Adipose tissue (tissue), 3 donors: ENCODE measurements around the gene UNC79. TPM values are rescaled to one million over a fixed set of nuclear protein-coding genes. Genes with fewer than 3 reads are reported as not detected.

ENCODE experiments used
- H3K27ac ChIP-seq: one replicate; pipeline ENCODE4 v1.5.1; 2013; ENCODE audit warnings: low read depth, low read length
- WGBS, 3 donors: extraction: QIAGEN DNeasy Blood & Tissue Kit; methylation state at CpG; one replicate each; pipeline ENCODE4 v1.1.7; 2013; 5-methylcytosine and 5-hydroxymethylcytosine counted together
- polyA plus RNA-seq, 3 donors: library from polyadenylated mRNA; stranded (reverse); fragments of 200-250 nt; gene quantifications; one replicate each; pipeline ENCODE4 v1.2.3, GENCODE V29; 2013
- donor health status: healthy with polysubstance abuse.
- donor health status: Bipolar disorder and iron deficiency.
- donor health status: healthy.

The UNC79 gene
- polyA plus RNA-seq, 3 donors: 0.10 to 0.63 (median 0.11) TPM

- 35 to 54% (median 37%) methylated on average over 5 of the region's 5 CpGs for WGBS, 3 donors
- H3K27ac ChIP-seq: no peak overlapping the region
Measured at GRCh38 chr14:93688239-93688666, 257.5 kb downstream of the UNC79 start.

GRCh38 chr14:93688820-93689219 is 258.1 kb downstream of the UNC79 start:
- no peak overlapping the region for H3K27ac ChIP-seq
- WGBS, 3 donors: 40 to 68% (median 43%) methylated on average over 4 of the region's 4 CpGs

GRCh38 chr14:93690146-93690545 is 259.4 kb downstream of the UNC79 start:
- no peak overlapping the region for H3K27ac ChIP-seq
- WGBS, 3 donors: 66 to 79% (median 70%) methylated on average over 6 of the region's 6 CpGs

GRCh38 chr14:93691042-93691780 is 260.5 kb downstream of the UNC79 start:
- 84 to 88% (median 85%) methylated on average over 16 of the region's 16 CpGs for WGBS, 3 donors
- no peak overlapping the region for H3K27ac ChIP-seq

GRCh38 chr14:93693914-93694313 is 263.2 kb downstream of the UNC79 start:
- no peak overlapping the region for H3K27ac ChIP-seq
- 55 to 74% (median 70%) methylated on average over 6 of the region's 6 CpGs for WGBS, 3 donors

GRCh38 chr14:93700928-93701327 is 270.2 kb downstream of the UNC79 start:
- no peak overlapping the region for H3K27ac ChIP-seq

GRCh38 chr14:93701562-93701961 is 270.8 kb downstream of the UNC79 start:
- 80 to 89% (median 88%) methylated on average over 2 of the region's 2 CpGs for WGBS, 3 donors
- no peak overlapping the region for H3K27ac ChIP-seq

GRCh38 chr14:93702946-93703345 is 272.2 kb downstream of the UNC79 start:
- no peak overlapping the region for H3K27ac ChIP-seq
- WGBS, 3 donors: 76 to 87% (median 84%) methylated on average over 6 of the region's 6 CpGs

- H3K27ac ChIP-seq: no peak overlapping the region
- WGBS, 3 donors: 89 to 97% (median 93%) methylated on average over 6 of the region's 6 CpGs
Measured at GRCh38 chr14:93703941-93704340, 273.2 kb downstream of the UNC79 start.

- H3K27ac ChIP-seq: no peak overlapping the region
- WGBS, 3 donors: 88 to 94% (median 91%) methylated on average over 15 of the region's 15 CpGs
Measured at GRCh38 chr14:93705513-93706156, 274.9 kb downstream of the UNC79 start.

GRCh38 chr14:93706360-93706955 is 275.7 kb downstream of the UNC79 start:
- 87 to 92% (median 88%) methylated on average over 21 of the region's 21 CpGs for WGBS, 3 donors
- no peak overlapping the region for H3K27ac ChIP-seq

GRCh38 chr14:93707475-93707874 is 276.7 kb downstream of the UNC79 start:
- 64 to 82% (median 78%) methylated on average over 3 of the region's 3 CpGs for WGBS, 3 donors
- no peak overlapping the region for H3K27ac ChIP-seq

GRCh38 chr14:93708311-93708734 is 277.6 kb downstream of the UNC79 start:
- H3K27ac ChIP-seq: no peak overlapping the region
- 59 to 70% (median 62%) methylated on average over 6 of the region's 6 CpGs for WGBS, 3 donors

- WGBS, 3 donors: 84 to 94% (median 94%) methylated on average over 5 of the region's 5 CpGs
- H3K27ac ChIP-seq: no peak overlapping the region
Measured at GRCh38 chr14:93708800-93709199, 278.1 kb downstream of the UNC79 start.

- WGBS, 3 donors: 89 to 94% (median 90%) methylated on average over 4 of the region's 4 CpGs
- H3K27ac ChIP-seq: no peak overlapping the region
Measured at GRCh38 chr14:93709249-93709648, 278.5 kb downstream of the UNC79 start.

- H3K27ac ChIP-seq: no peak overlapping the region
- WGBS, 3 donors: 52 to 75% (median 64%) methylated on average over 9 of the region's 9 CpGs
Measured at GRCh38 chr14:93712079-93712837, 281.5 kb downstream of the UNC79 start.

GRCh38 chr14:93712838-93713724 is 282.3 kb downstream of the UNC79 start:
- H3K27ac ChIP-seq: no peak overlapping the region
- WGBS, 3 donors: 64 to 67% (median 65%) methylated on average over 18 of the region's 18 CpGs
